ENCODE data around the gene MBP. TPM values are rescaled to one million over a fixed set of nuclear protein-coding genes. Genes with fewer than 3 reads are reported as not detected.

Gene MBP
- polyA plus RNA-seq, 4 donors: 19.6 to 25.1 (median 20.5) TPM

DNA sequence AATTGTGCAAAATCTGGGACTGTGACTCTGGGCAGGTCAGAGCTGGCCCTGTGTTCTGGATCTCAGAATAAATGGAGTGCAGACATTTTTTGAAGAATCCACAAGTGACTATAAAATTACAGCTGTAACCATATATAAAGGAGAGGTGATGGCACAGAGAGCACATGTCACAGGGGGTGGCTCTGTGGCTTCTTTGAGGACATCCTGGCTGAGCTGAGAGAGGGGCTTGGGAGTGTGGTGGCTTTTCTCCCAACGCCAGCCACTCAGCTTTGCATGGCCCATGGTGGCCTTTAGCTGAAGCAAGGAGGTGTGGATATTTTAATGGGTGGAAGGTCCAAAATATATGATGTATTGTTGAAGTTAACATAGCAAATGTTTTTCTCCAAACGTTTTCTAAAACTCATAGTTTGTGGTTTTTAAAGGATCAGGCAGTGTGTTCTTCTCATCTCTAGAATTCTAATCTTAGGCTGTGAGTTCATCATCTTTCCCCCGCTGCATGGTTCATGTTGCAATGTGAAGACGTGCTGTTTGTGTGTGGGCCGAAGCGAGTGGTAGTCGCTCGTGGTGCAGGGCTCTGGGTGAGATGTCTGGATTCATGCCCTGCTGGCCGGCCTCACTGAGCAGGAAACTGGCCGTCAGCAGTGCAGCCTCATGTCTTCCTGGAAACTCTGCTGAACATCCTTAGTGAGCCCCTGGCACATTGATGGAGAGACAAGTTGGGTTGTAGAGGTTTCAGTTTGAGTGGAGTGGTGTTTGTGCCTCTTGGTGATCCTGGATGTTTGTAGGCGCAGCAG, 200.4 kb downstream of the MBP start:
- no peak for DNase-seq (ENCODE audit: low read depth in 4 of 4, low spot score in 3 of 4)

GRCh38 chr18:76931171-76931570, 201.4 kb downstream of the MBP start:
- DNase-seq (ENCODE audit: low read depth in 4 of 4, low spot score in 3 of 4): no peak

Other genes starting within 250 kb of the MBP start
- under 1 TPM; 0.06 to 0.10 (median 0.08) TPM for gene GALR1, start 117.1 kb upstream of the MBP start, polyA plus RNA-seq (ENCODE audit: insufficient read length in 4 of 4)